Transverse colon (tissue), 4 donors: ENCODE measurements around the gene LRRC37A3. TPM values are rescaled to one million over a fixed set of nuclear protein-coding genes. Genes with fewer than 3 reads are reported as not detected.

ENCODE experiments used
- DNase-seq: peaks from one replicate; pipeline ENCODE4 v3.0.0-alpha.2; 2019
- H3K27ac ChIP-seq, 4 donors: fragments of 200-600 bp; sonication (generic); 2 replicates each; pipeline ENCODE4 v1.5.1; 2016 to 2018; ENCODE audit warnings: inconsistent platforms in 4 of 4
- H3K27me3 ChIP-seq: fragments of 200-600 bp; sonication (generic); 2 replicates; pipeline ENCODE4 v1.5.1; 2017; ENCODE audit warnings: inconsistent platforms
- H3K36me3 ChIP-seq, 4 donors: fragments of 200-600 bp; sonication (generic); 2 replicates each; pipeline ENCODE4 v1.5.1; 2017 to 2019; ENCODE audit warnings: inconsistent platforms in 4 of 4
- H3K4me1 ChIP-seq, 4 donors: fragments of 200-600 bp; sonication (generic); 2 replicates each; pipeline ENCODE4 v1.5.1; 2017 to 2020; ENCODE audit warnings: inconsistent platforms in 4 of 4
- H3K4me3 ChIP-seq, 4 donors: fragments of 200-600 bp; sonication (generic); 1 replicate in 1 of 4; 2 replicates in 3 of 4; pipeline versions ENCODE4 v1.5.1 to v1.6.1; 2017 to 2019; ENCODE audit warnings: inconsistent platforms in 4 of 4
- H3K9me3 ChIP-seq, 2 donors: fragments of 200-600 bp; sonication (generic); 2 replicates each; pipeline ENCODE4 v1.5.1; 2017 to 2019; ENCODE audit warnings: inconsistent platforms in 2 of 2
- CTCF ChIP-seq, 5 experiments: fragments of 200-600 bp in 3 of 5; fragments of 450-650 bp in 2 of 5; sonication (generic) in 3 of 5; IDR thresholded peaks; 1 replicate in 2 of 5; 2 replicates in 3 of 5; pipeline ENCODE4 v1.5.1; 2016 to 2017; ENCODE audit warnings: antibody characterized with exemption in 5 of 5, inconsistent platforms in 3 of 5, mild to moderate bottlenecking in 2 of 5, moderate library complexity in 1 of 5
- EP300 ChIP-seq: sonication (generic); formaldehyde crosslinking; IDR thresholded peaks from one replicate; pipeline ENCODE4 v1.6.1; 2017; ENCODE audit warnings: antibody characterized with exemption, low read depth
- POLR2A ChIP-seq: fragments of 450-650 bp; IDR thresholded peaks from one replicate; pipeline ENCODE4 v1.6.1; 2016; ENCODE audit warnings: antibody characterized with exemption, mild to moderate bottlenecking, moderate library complexity
- POLR2AphosphoS5 ChIP-seq, 3 donors: sonication (generic); formaldehyde crosslinking; IDR thresholded peaks; one replicate each; pipeline ENCODE4 v1.6.1; 2016; ENCODE audit warnings: antibody characterized with exemption in 3 of 3
- WGBS, 2 donors: methylation state at CpG; one replicate each; pipeline ENCODE4 v1.1.5; 2018; ENCODE audit warnings: low coverage in 1 of 2; 5-methylcytosine and 5-hydroxymethylcytosine counted together
- in situ Hi-C, 4 donors: fragments of 200-750 bp; cut with MboI; loops; one replicate each; pipeline versions ENCODE4 v1.15.0 to v1.15.1; 2017; ENCODE audit warnings: low sequenced_read_pairs in 3 of 4, low pct_ligation_motif_present in 1 of 4, low pct_unique_long_range_greater_than_20kb in 1 of 4
- intact Hi-C: fragments of 100-400 bp; cut with DNase I; formaldehyde crosslinking; loops from one replicate; pipeline ENCODE4 v1.15.1; 2023; ENCODE audit warnings: low total_unique reads
- total RNA-seq, 4 donors: library from RNA; depleted of rRNA; stranded (reverse); fragments of >200 nt; gene quantifications; one replicate each; pipeline ENCODE4 v1.1.0, GENCODE V29; 2016

Gene LRRC37A3
- total RNA-seq, 4 donors from 2014 or later: 0.37 to 5.2 (median 4.7) TPM

- intact Hi-C loops: no loop called here
- Histone ChIP-seq H3K27ac (no peak overlapping the region), H3K4me1 (no peaks in the 10 kb centered on the region), H3K27me3 (no peaks in the 10 kb centered on the region), H3K36me3 (no peaks in the 10 kb centered on the region), H3K4me3 (no peak overlapping the region), H3K9me3 (no peaks in the 10 kb centered on the region)
- TF ChIP-seq CTCF (IDR thresholded peaks at IDR 0.05) (no peak), POLR2AphosphoS5 (IDR thresholded peaks at IDR 0.05) (no peak), EP300 (no peak), POLR2A (no peak)
- 84 to 94% methylated on average over 2 of the region's 2 CpGs for WGBS, 2 donors
- in situ Hi-C loops: no loop called here
- DNase-seq: no peak
Measured at GRCh38 chr17:64941761-64942160, 22.5 kb upstream of the LRRC37A3 start.

GRCh38 chr17:64941045-64941444 lies 21.8 kb upstream of the LRRC37A3 start:
- WGBS, 2 donors: 89 to 100% methylated on average over 3 of the region's 3 CpGs
- TF ChIP-seq CTCF (IDR thresholded peaks at IDR 0.05) (no peak), POLR2AphosphoS5 (IDR thresholded peaks at IDR 0.05) (no peak), EP300 (no peak), POLR2A (no peak)
- H3K9me3 ChIP-seq: no peaks in the 10 kb centered on the region
- H3K27ac ChIP-seq: no peak overlapping the region
- no peak overlapping the region for H3K4me3 ChIP-seq
- DNase-seq: no peak
- in situ Hi-C loops (no loop called here), intact Hi-C loops (no loop called here)
- no peaks in the 10 kb centered on the region for H3K4me1 ChIP-seq
- no peaks in the 10 kb centered on the region for H3K27me3 ChIP-seq
- H3K36me3 ChIP-seq: no peaks in the 10 kb centered on the region

GRCh38 chr17:64940055-64940454 lies 20.8 kb upstream of the LRRC37A3 start:
- H3K27ac ChIP-seq: no peak overlapping the region
- DNase-seq: no peak
- no peak overlapping the region for H3K4me3 ChIP-seq
- no peaks in the 10 kb centered on the region for H3K4me1 ChIP-seq
- TF ChIP-seq EP300 (no peak), POLR2A (no peak), CTCF (IDR thresholded peaks at IDR 0.05) (no peak), POLR2AphosphoS5 (IDR thresholded peaks at IDR 0.05) (no peak)
- 90% methylated on average over 4 of the region's 4 CpGs; no CpG with 5 or more reads in 1 of the 2 donors for WGBS, 2 donors
- H3K9me3 ChIP-seq: no peaks in the 10 kb centered on the region
- no peaks in the 10 kb centered on the region for H3K36me3 ChIP-seq
- intact Hi-C loops (no loop called here), in situ Hi-C loops (no loop called here)
- H3K27me3 ChIP-seq: no peaks in the 10 kb centered on the region

GRCh38 chr17:64938925-64939474 lies 19.7 kb upstream of the LRRC37A3 start:
- Histone ChIP-seq H3K9me3 (no peaks in the 10 kb centered on the region), H3K36me3 (no peaks in the 10 kb centered on the region), H3K4me3 (no peak overlapping the region), H3K27me3 (no peaks in the 10 kb centered on the region), H3K4me1 (no peaks in the 10 kb centered on the region), H3K27ac (no peak overlapping the region)
- peak; percentile 64 for DNase-seq
- 51 to 59% methylated on average over 3 to 11 of the region's 11 CpGs for WGBS, 2 donors
- TF ChIP-seq POLR2A (no peak), CTCF (IDR thresholded peaks at IDR 0.05) (peak; percentile 49 to 63 (median 53)), POLR2AphosphoS5 (IDR thresholded peaks at IDR 0.05) (no peak), EP300 (no peak)
- intact Hi-C loops (no loop called here), in situ Hi-C loops (no loop called here)
